PC-9 (cell line): Measurements from ENCODE around the gene HSPA12A. TPM values are rescaled to one million over a fixed set of nuclear protein-coding genes. Genes with fewer than 3 reads are reported as not detected.

Experiments used
- BruUV-seq: library from RNA; stranded (reverse); fragments of 400-500 nt; replicated peaks from 2 replicates; lab custom pipeline; 2021; lab: Mats Ljungman, UMichigan
- CTCF ChIA-PET: fragments of 300-600 bp; sonication (Branson Sonifier 250); formaldehyde crosslinking; loops from one replicate; lab custom pipeline; 2022; ENCODE audit warnings: antibody characterized with exemption; lab: Charles Lee
- POLR2A ChIA-PET: fragments of 300-600 bp; sonication (Branson Sonifier 250); formaldehyde crosslinking; loops from one replicate; lab custom pipeline; 2022; ENCODE audit warnings: antibody characterized with exemption; ENCODE audit not compliant: unreplicated experiment; lab: Charles Lee
- DNase-seq, 2 experiments: peaks; one replicate each; pipeline versions ENCODE4 v3.0.0 to v3.0.0-alpha.2; 2015 to 2022; ENCODE audit warnings: mixed read lengths in 1 of 2
- H2AFZ ChIP-seq: fragments of 200-600 bp; sonication (generic); 2 replicates; pipeline ENCODE4 v1.8.1; 2017; ENCODE audit warnings: antibody characterized with exemption
- H3F3A ChIP-seq: fragments of 200-600 bp; sonication (generic); 2 replicates; pipeline ENCODE4 v1.8.1; 2017; ENCODE audit warnings: antibody characterized with exemption, mild to moderate bottlenecking, low read depth; ENCODE audit not compliant: insufficient read depth
- H3K27ac ChIP-seq: fragments of 200-600 bp; sonication (generic); 2 replicates; pipeline ENCODE4 v1.6.1; 2016; ENCODE audit warnings: mixed run types
- H3K27me3 ChIP-seq: fragments of 200-600 bp; sonication (generic); 2 replicates; pipeline ENCODE4 v1.6.1; 2016; ENCODE audit warnings: low read depth, mixed run types; ENCODE audit not compliant: insufficient read depth
- H3K36me3 ChIP-seq: fragments of 200-600 bp; sonication (generic); 2 replicates; pipeline ENCODE4 v1.6.1; 2016; ENCODE audit warnings: low read depth, mixed run types
- H3K4me1 ChIP-seq: fragments of 200-600 bp; sonication (generic); replicated peaks from 2 replicates; pipeline ENCODE4 v1.6.1; 2016; ENCODE audit warnings: mixed run types; ENCODE audit not compliant: insufficient read depth
- H3K4me2 ChIP-seq: fragments of 200-600 bp; sonication (generic); 2 replicates; pipeline ENCODE4 v1.6.1; 2017; ENCODE audit warnings: mixed run types
- H3K4me3 ChIP-seq: fragments of 200-600 bp; sonication (generic); 2 replicates; pipeline ENCODE4 v1.6.1; 2016; ENCODE audit warnings: mixed run types
- H3K79me2 ChIP-seq: fragments of 200-600 bp; sonication (generic); 2 replicates; pipeline ENCODE4 v1.6.1; 2017; ENCODE audit warnings: low read depth, mixed run types
- H3K9me2 ChIP-seq: fragments of 200-600 bp; sonication (generic); 2 replicates; pipeline ENCODE4 v1.8.1; 2017; ENCODE audit warnings: mild to moderate bottlenecking; ENCODE audit not compliant: insufficient read depth
- H3K9me3 ChIP-seq: fragments of 200-600 bp; sonication (generic); 2 replicates; pipeline ENCODE4 v1.8.1; 2016; ENCODE audit warnings: low read depth; ENCODE audit not compliant: insufficient read depth
- H4K20me1 ChIP-seq: fragments of 200-600 bp; sonication (generic); 2 replicates; pipeline ENCODE4 v1.8.1; 2017; ENCODE audit not compliant: insufficient read depth
- CTCF ChIP-seq: fragments of 200-600 bp; sonication (generic); conservative IDR thresholded peaks from 2 replicates; pipeline ENCODE4 v1.6.1; 2017; ENCODE audit warnings: mixed run types, antibody characterized with exemption, mild to moderate bottlenecking, moderate library complexity
- EZH2 ChIP-seq: fragments of 200-600 bp; sonication (generic); IDR thresholded peaks from 2 replicates; pipeline ENCODE4 v1.8.0; 2017; ENCODE audit warnings: antibody characterized with exemption, low read depth
- intact Hi-C: fragments of 100-400 bp; cut with micrococcal nuclease; formaldehyde crosslinking; loops from one replicate; pipeline ENCODE4 v1.10.0; 2022; ENCODE audit not compliant: unreplicated experiment
- total RNA-seq: library from RNA; stranded (reverse); gene quantifications from 2 replicates; pipeline ENCODE4 v1.2.3, GENCODE V29; 2021

Gene HSPA12A
- total RNA-seq, 1 experiment from 2014 or later, result 12.1 TPM

- Histone ChIP-seq H3K79me2 (no peaks in the 10 kb centered on the region), H3F3A (no peaks in the 10 kb centered on the region), H3K36me3 (no peaks in the 10 kb centered on the region), H3K9me3 (no peaks in the 10 kb centered on the region), H2AFZ (no peak overlapping the region), H3K4me1 (no peaks in the 10 kb centered on the region), H3K27ac (no peak overlapping the region), H3K27me3 (peaks cover 24% of the 10 kb centered on the region), H3K9me2 (no peaks in the 10 kb centered on the region), H3K4me2 (no peak overlapping the region), H3K4me3 (no peak overlapping the region), H4K20me1 (no peaks in the 10 kb centered on the region)
- no TSS peak for BruUV-seq
- TF ChIP-seq EZH2, result no peak
- TF ChIP-seq CTCF, result no peak
- CTCF ChIA-PET, result no interaction called here
- POLR2A ChIA-PET, result no interaction called here
- DNase-seq, result no peak
- intact Hi-C loops, result no loop called here
These were observed 110.5 kb downstream of the HSPA12A start for GRCh38 chr10:116631871-116632295.

GRCh38 chr10:116630020-116630419 is 112.3 kb downstream of the HSPA12A start:
- no peak overlapping the region for H3K27ac ChIP-seq
- no peaks in the 10 kb centered on the region for H3F3A ChIP-seq
- H3K79me2 ChIP-seq, result no peaks in the 10 kb centered on the region
- H3K9me3 ChIP-seq, result no peaks in the 10 kb centered on the region
- peaks cover 34% of the 10 kb centered on the region for H3K27me3 ChIP-seq
- no peak overlapping the region for H3K4me2 ChIP-seq
- H3K4me3 ChIP-seq, result no peak overlapping the region
- H2AFZ ChIP-seq, result no peak overlapping the region
- BruUV-seq, result no TSS peak
- H3K4me1 ChIP-seq, result no peaks in the 10 kb centered on the region
- ChIA-PET POLR2A (no interaction called here), CTCF (no interaction called here)
- intact Hi-C loops, result no loop called here
- no peak for TF ChIP-seq CTCF
- TF ChIP-seq EZH2, result no peak
- DNase-seq, result no peak
- H3K9me2 ChIP-seq, result no peaks in the 10 kb centered on the region
- no peaks in the 10 kb centered on the region for H3K36me3 ChIP-seq
- H4K20me1 ChIP-seq, result no peaks in the 10 kb centered on the region

- Histone ChIP-seq H3K36me3 (no peaks in the 10 kb centered on the region), H3K4me3 (no peak overlapping the region), H3K27ac (no peak overlapping the region), H3K9me3 (no peaks in the 10 kb centered on the region), H2AFZ (no peak overlapping the region), H3K79me2 (no peaks in the 10 kb centered on the region), H3K27me3 (peaks cover 40% of the 10 kb centered on the region), H3F3A (no peaks in the 10 kb centered on the region), H3K4me1 (no peaks in the 10 kb centered on the region), H3K4me2 (no peak overlapping the region), H4K20me1 (no peaks in the 10 kb centered on the region), H3K9me2 (no peaks in the 10 kb centered on the region)
- no TSS peak for BruUV-seq
- TF ChIP-seq CTCF (no peak), EZH2 (no peak)
- no peak for DNase-seq
- CTCF ChIA-PET, result no interaction called here
- intact Hi-C loops, result no loop called here
- POLR2A ChIA-PET, result no interaction called here
These were observed 113.0 kb downstream of the HSPA12A start for GRCh38 chr10:116629340-116629739.
